Stimulated activated CD8-positive, alpha-beta memory T cell treated with anti-CD3 and anti-CD28 coated beads, Interleukin-12 subunit alpha, Interleukin-12 subunit beta, amount 100 ng/mL, for 1 hour (primary cell): ENCODE results near the gene OR5F1.

Source experiments
- DNase-seq: peaks from one replicate; pipeline ENCODE4 v3.0.0-alpha.2; 2020; ENCODE audit warnings: low read depth

OR5F1 gene

DNA sequence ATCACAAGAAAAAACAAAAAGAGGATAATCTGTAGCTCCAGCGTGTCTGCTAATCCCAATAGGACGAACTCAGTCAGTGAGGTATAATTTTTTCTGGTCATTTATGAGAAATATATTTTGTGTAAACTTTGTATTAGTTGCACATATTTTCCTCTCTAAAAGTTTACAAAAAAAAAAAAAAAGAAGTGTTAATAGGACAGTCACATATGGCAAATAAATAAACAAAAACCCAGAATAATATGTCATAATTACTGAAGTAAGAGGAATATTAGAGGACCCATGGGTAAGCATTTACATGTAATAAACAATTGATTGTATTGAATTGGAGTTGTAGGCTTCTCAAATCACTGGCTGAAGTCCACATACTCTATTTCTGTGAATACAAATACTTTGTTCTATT lies at the start of gene OR5F1:
Gene OR5F1 (minus strand): TSS at position 101 of the 400 bp plus-strand sequence. CDS start 0 bp downstream, at position 101.
- no peak for DNase-seq

DNA sequence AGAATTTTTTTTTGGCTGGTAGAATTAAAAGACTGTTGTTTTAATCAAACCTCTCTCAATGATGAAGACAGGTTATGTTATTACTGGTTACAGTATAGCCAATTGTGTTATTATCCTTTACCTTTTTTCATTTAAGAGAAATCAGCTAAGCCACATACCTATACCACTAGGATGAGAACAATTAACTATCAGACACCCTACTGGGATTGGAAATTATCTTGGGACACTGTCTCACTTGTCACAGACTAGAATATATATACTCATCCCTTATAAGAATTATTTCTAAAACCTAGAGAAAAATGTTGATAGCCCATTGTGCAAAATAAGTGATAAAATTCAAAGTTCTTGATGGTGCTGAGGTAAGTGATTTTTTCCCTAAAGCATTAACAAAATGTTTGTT lies 32.9 kb upstream of the OR5F1 start, which contains the start of gene OR5AS1:
Gene OR5AS1 (plus strand): TSS at position 301 of the 400 bp plus-strand sequence. CDS start 2,765 bp downstream, outside the sequence.
- DNase-seq, result no peak

GRCh38 chr11:56013805-56014204 lies 19.4 kb upstream of the OR5F1 start:
- DNase-seq, result no peak

DNA sequence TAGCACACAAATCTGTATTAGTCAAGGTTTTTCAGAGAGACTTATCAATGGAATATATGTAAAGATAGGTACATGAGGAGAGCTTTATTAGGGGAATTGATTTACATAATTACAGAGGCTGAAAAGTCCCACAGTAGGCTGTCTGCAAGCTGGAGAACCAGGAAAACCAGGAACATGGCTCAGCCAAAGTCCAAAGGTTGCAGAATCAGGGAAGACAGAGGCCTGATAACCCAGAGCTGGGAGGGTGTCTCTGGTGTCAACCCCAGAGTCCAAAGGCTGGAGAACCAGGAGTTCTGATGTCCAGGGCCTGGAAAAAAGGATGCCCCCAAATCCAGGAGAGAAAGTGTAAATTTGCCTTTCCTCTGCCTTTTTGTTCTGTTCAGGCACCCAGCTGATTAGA lies 16.3 kb upstream of the OR5F1 start:
- no peak for DNase-seq

GRCh38 chr11:55970935-55971334 lies 23.5 kb downstream of the OR5F1 start:
- no peak for DNase-seq

DNA sequence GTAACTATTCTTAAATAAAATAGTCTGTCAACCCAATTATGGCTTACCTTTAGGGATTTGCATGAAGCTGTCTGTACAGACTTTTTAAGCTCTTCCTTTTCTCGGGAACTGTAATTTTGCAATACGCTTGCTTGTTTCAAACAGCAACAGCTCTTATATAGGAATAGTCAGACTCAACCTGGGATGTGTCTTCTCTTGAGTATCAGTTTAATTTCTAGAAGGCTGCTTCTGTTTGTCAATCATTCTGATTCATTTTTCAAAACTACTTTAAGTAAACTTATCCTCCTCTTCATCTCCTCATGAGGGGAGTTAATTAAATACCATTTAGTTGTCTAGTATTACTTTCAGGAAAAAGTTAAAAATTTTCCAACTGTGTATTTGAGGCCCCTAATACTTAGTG lies 24.6 kb downstream of the OR5F1 start, which contains the start of gene OR10AG1:
Gene OR10AG1 (minus strand): TSS at position 101 of the 400 bp plus-strand sequence. CDS start 38 bp downstream, at position 63.
- no peak for DNase-seq

GRCh38 chr11:55967914-55968313 lies 26.5 kb downstream of the OR5F1 start:
- no peak for DNase-seq

DNA sequence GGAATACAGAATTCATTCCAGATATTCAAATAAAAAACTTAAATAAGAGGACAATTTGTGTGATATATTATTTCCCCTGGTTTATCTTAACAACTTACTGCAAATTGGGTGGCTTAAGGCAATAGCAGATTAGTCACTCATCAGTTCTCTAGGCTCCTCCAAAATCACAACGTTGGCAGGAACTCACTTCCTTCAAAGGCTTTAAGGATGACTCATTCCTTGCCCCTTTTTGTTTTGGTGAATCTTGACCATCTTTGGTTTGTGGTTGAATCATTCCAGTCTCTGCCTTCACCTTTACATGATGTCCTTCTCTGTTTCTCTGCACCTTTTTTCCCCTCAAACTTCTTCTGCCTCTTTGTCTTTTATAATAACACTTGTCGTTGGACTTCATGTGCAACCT lies 28.0 kb downstream of the OR5F1 start:
- no peak for DNase-seq

DNA sequence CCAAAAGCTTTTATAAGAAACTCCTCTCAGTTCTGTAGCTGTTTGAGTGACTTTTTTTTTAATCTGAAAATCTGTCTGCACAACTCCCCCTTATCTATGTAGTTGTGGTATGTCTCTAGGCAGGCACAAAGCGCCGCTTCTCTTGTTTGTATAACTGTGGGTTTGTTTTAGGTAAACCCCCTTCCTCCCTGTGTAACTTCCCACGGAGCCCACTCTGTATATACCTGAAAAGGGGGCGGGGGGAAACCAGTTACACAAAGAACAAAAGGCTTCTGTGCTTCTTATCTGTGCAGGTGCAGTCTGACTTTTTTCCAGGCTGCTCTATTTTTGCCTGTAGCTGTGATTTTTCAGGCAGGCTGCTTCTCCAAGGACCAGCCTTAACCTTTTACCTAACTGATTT lies 37.9 kb downstream of the OR5F1 start:
- no peak for DNase-seq

GRCh38 chr11:55949330-55949729 lies 45.1 kb downstream of the OR5F1 start:
- no peak for DNase-seq
